Cerebellar cortex (tissue), 1 donor: Measurements from ENCODE around the gene AFG1L.
"Not testable (repeated sequence)": the region's sequence is repeated elsewhere in the genome, so short reads cannot be mapped to it uniquely, and the experiment has no call there.

ENCODE experiments used
- DNase-seq: peaks from one replicate; pipeline ENCODE4 v3.0.0-alpha.2; 2015; ENCODE audit warnings: low spot score

The AFG1L gene

GRCh38 chr6:108416047-108416833 is 121.4 kb downstream of the AFG1L start:
- DNase-seq = not testable (repeated sequence)

- DNase-seq = no peak
These were observed 122.2 kb downstream of the AFG1L start for GRCh38 chr6:108417027-108417426.

- DNase-seq = no peak
These were observed 124.6 kb downstream of the AFG1L start for GRCh38 chr6:108419474-108419873.

- DNase-seq = no peak
These were observed 125.2 kb downstream of the AFG1L start for GRCh38 chr6:108419934-108420609.

GRCh38 chr6:108421366-108421765 is 126.5 kb downstream of the AFG1L start:
- no peak for DNase-seq

- DNase-seq = no peak
These were observed 129.3 kb downstream of the AFG1L start for GRCh38 chr6:108423982-108424705.

- no peak for DNase-seq
These were observed 130.6 kb downstream of the AFG1L start for GRCh38 chr6:108425428-108425827.

- DNase-seq = no peak
These were observed 137.3 kb downstream of the AFG1L start for GRCh38 chr6:108432143-108432542.

- no peak for DNase-seq
These were observed 137.9 kb downstream of the AFG1L start for GRCh38 chr6:108432792-108433191.

GRCh38 chr6:108434222-108434621 is 139.4 kb downstream of the AFG1L start:
- no peak for DNase-seq

- no peak for DNase-seq
These were observed 140.5 kb downstream of the AFG1L start for GRCh38 chr6:108435391-108435790.

- DNase-seq = no peak
These were observed 141.9 kb downstream of the AFG1L start for GRCh38 chr6:108436771-108437170.

GRCh38 chr6:108437821-108438220 is 143.0 kb downstream of the AFG1L start:
- DNase-seq = no peak

GRCh38 chr6:108438918-108439317 is 144.1 kb downstream of the AFG1L start:
- no peak for DNase-seq

GRCh38 chr6:108441141-108441540 is 146.3 kb downstream of the AFG1L start:
- DNase-seq = no peak

- no peak for DNase-seq
These were observed 148.1 kb downstream of the AFG1L start for GRCh38 chr6:108442770-108443520.

- DNase-seq = no peak
These were observed 151.8 kb downstream of the AFG1L start for GRCh38 chr6:108446629-108447150.

- DNase-seq = no peak
These were observed 153.6 kb downstream of the AFG1L start for GRCh38 chr6:108448481-108448880.

- not testable (repeated sequence) for DNase-seq
These were observed 154.9 kb downstream of the AFG1L start for GRCh38 chr6:108449717-108450116.

GRCh38 chr6:108451816-108452215 is 157.0 kb downstream of the AFG1L start:
- no peak for DNase-seq

- DNase-seq = no peak
These were observed 157.9 kb downstream of the AFG1L start for GRCh38 chr6:108452711-108453195.
